HL-60 (cell line): ENCODE measurements around the gene TAS2R60.
"Not testable (repeated sequence)": the region's sequence is repeated elsewhere in the genome, so short reads cannot be mapped to it uniquely, and the experiment has no call there.

ENCODE experiments used
- DNase-seq, 2 experiments: peaks; one replicate each; pipeline ENCODE4 v3.0.0-alpha.2; 2010 to 2020; ENCODE audit warnings: low read depth in 1 of 2, low spot score in 1 of 2
- H3K27ac ChIP-seq: fragments of 250-450 bp; sonication (Bioruptor Pico); replicated peaks from 2 replicates; pipeline ENCODE4 v1.5.1; 2020; ENCODE audit warnings: mild to moderate bottlenecking, moderate library complexity
- H3K27me3 ChIP-seq: fragments of 250-450 bp; sonication (Bioruptor Pico); 2 replicates; pipeline ENCODE4 v1.5.1; 2021; ENCODE audit warnings: mild to moderate bottlenecking, moderate library complexity; ENCODE audit not compliant: insufficient read depth, poor library complexity, severe bottlenecking
- H3K4me3 ChIP-seq: replicated peaks from 2 replicates; pipeline ENCODE4 v1.5.1; 2011; ENCODE audit warnings: mild to moderate bottlenecking, control low read depth, low read length; ENCODE audit not compliant: insufficient read depth
- GABPA ChIP-seq: IDR thresholded peaks from 2 replicates; pipeline ENCODE4 v1.6.1; 2012; ENCODE audit warnings: low read depth
- POLR2AphosphoS5 ChIP-seq: IDR thresholded peaks from 2 replicates; pipeline ENCODE4 v1.6.1; 2012; ENCODE audit warnings: low read depth
- SPI1 ChIP-seq: IDR thresholded peaks from 2 replicates; pipeline ENCODE4 v1.6.1; 2012; ENCODE audit warnings: low read depth, mild to moderate bottlenecking, borderline replicate concordance
- TF ChIP-seq, protein P1 (sequence below): IDR thresholded peaks from 2 replicates; pipeline ENCODE4 v1.6.1; 2012; ENCODE audit warnings: low read depth; ENCODE audit not compliant: insufficient replicate concordance
- TF ChIP-seq, protein P2 (sequence below): IDR thresholded peaks from one replicate; pipeline ENCODE4 v1.5.1; 2011; ENCODE audit warnings: low read length, control low read depth, inconsistent platforms; ENCODE audit not compliant: insufficient read depth

Gene TAS2R60

DNA sequence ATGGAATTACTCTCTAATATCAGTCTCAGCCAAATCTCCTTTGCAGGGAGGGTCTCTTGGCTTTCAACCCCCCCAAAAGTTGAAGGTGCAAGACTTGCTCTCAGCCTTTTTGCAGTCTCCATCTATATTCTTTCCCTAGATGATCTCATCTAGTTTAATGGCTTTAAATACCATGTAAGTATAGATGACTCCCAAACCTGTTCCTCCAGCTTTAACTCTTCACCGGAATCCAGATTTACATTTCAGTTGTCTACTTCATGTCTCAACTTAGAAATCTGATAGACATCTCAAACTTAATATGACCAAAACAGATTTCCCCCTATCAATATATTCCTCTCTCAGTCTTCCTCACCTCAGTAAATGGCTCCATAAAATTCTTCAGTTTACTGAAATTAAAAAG, 24.5 kb downstream of the TAS2R60 start:
- no peak overlapping the region for H3K27ac ChIP-seq
- peaks cover 2% of the 10 kb centered on the region for H3K27me3 ChIP-seq
- TF ChIP-seq, protein P1, sequence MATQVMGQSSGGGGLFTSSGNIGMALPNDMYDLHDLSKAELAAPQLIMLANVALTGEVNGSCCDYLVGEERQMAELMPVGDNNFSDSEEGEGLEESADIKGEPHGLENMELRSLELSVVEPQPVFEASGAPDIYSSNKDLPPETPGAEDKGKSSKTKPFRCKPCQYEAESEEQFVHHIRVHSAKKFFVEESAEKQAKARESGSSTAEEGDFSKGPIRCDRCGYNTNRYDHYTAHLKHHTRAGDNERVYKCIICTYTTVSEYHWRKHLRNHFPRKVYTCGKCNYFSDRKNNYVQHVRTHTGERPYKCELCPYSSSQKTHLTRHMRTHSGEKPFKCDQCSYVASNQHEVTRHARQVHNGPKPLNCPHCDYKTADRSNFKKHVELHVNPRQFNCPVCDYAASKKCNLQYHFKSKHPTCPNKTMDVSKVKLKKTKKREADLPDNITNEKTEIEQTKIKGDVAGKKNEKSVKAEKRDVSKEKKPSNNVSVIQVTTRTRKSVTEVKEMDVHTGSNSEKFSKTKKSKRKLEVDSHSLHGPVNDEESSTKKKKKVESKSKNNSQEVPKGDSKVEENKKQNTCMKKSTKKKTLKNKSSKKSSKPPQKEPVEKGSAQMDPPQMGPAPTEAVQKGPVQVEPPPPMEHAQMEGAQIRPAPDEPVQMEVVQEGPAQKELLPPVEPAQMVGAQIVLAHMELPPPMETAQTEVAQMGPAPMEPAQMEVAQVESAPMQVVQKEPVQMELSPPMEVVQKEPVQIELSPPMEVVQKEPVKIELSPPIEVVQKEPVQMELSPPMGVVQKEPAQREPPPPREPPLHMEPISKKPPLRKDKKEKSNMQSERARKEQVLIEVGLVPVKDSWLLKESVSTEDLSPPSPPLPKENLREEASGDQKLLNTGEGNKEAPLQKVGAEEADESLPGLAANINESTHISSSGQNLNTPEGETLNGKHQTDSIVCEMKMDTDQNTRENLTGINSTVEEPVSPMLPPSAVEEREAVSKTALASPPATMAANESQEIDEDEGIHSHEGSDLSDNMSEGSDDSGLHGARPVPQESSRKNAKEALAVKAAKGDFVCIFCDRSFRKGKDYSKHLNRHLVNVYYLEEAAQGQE: no peak
- TF ChIP-seq POLR2AphosphoS5: no peak
- no peak for TF ChIP-seq GABPA
- TF ChIP-seq, protein P2, sequence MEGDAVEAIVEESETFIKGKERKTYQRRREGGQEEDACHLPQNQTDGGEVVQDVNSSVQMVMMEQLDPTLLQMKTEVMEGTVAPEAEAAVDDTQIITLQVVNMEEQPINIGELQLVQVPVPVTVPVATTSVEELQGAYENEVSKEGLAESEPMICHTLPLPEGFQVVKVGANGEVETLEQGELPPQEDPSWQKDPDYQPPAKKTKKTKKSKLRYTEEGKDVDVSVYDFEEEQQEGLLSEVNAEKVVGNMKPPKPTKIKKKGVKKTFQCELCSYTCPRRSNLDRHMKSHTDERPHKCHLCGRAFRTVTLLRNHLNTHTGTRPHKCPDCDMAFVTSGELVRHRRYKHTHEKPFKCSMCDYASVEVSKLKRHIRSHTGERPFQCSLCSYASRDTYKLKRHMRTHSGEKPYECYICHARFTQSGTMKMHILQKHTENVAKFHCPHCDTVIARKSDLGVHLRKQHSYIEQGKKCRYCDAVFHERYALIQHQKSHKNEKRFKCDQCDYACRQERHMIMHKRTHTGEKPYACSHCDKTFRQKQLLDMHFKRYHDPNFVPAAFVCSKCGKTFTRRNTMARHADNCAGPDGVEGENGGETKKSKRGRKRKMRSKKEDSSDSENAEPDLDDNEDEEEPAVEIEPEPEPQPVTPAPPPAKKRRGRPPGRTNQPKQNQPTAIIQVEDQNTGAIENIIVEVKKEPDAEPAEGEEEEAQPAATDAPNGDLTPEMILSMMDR: no peak
- TF ChIP-seq SPI1: no peak
- H3K4me3 ChIP-seq: no peak overlapping the region
- no peak for DNase-seq

DNA sequence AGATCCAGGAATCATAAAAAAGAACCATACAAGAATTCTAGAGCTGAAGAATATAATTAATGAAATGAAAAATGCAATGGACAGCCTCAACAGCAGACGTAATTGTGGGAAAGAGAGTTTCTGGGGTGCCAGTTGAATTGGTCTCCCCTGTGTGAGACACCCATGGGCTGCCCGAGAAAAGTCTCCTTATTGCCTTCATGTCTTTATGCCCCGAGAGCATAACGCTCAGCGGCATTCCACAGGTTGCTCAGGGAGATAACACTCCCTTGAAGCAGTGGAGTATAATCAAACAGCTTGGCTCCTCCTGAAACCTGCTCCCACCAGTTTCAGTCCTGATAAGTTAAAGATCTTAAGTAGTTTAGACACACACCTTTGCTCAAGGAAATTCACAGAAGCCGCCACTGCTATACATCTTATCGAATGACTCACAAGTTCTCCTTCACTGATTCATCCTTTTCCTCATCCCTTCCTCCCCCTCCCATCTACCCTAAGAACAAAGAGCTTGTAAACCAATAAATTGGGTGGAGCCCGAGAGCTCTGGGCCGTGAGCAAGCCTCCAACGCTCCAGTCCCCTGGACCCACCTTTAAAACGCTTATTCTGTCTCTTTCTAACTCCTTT, 28.9 kb downstream of the TAS2R60 start:
- not testable (repeated sequence) for H3K27me3 ChIP-seq, DNase-seq, H3K27ac ChIP-seq, H3K4me3 ChIP-seq

DNA sequence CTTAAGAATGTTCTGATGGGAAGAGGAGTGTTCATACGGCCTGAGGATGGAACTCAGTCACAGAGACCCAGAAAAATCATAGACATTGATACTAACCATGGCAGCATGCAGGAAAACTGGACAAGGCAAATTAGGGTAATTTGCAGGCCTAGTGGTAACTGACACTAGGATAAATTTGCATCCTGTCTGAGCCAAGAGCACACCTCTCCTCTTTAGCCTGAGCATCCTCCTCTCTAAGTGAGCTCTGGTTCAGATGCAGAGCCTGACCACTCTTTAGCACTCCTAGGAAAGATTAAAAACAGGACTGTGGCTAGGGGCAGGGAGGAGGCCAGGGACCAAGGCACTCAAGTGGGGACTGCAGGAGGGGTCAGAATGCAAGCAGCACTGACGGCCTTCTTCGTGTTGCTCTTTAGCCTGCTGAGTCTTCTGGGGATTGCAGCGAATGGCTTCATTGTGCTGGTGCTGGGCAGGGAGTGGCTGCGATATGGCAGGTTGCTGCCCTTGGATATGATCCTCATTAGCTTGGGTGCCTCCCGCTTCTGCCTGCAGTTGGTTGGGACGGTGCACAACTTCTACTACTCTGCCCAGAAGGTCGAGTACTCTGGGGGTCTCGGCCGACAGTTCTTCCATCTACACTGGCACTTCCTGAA, 34.4 kb downstream of the TAS2R60 start, which contains the start of gene TAS2R41:
TAS2R41 (plus strand) TSS at position 373 of the 650 bp plus-strand sequence; CDS start at position 373, 0 bp downstream.
- TF ChIP-seq POLR2AphosphoS5 (no peak), SPI1 (no peak), GABPA (no peak)
- TF ChIP-seq, protein P2: no peak
- TF ChIP-seq, protein P1: no peak
- no peak for DNase-seq
- no peaks in the 10 kb centered on the region for H3K27me3 ChIP-seq
- no peak within 1 kb of the TSS for H3K4me3 ChIP-seq
- H3K27ac ChIP-seq: no peak within 1 kb of the TSS

DNA sequence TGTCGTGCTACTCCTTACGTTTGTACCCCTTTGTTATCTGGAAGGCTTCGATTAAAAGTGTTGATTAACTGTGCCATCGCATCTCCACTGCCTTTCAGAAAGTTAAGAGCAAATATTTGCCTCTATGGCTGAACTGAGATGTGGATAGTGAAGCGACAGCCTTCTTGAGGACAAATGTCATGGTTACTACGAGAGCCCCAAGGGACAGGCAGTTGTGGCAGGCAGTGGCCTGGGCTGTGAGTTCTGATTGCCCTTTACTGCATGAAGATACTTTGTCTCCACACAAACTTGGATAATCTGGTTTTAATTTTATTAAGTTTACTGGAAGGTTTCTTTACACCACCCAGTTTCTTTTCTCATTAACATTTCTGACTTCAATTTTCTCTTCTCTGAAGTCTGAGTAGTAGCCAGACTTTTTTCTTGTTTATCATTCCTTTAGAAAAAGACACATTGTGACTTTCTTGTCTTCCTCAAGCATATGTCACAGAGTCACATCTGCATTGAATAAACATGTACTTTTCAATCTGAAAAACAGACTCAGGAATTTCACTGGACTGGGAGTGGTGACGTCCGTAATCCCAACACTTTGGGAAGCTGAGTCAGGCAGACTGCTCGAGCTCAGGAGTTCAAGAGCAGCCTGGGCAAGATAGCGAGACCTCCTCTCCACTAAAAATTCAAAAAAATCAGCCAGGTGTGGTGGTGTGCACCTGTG, 36.0 kb downstream of the TAS2R60 start:
- DNase-seq: no peak
- Histone ChIP-seq H3K4me3 (no peak overlapping the region), H3K27ac (no peak overlapping the region), H3K27me3 (no peaks in the 10 kb centered on the region)
- TF ChIP-seq, protein P1: no peak
- TF ChIP-seq SPI1: no peak
- no peak for TF ChIP-seq GABPA
- TF ChIP-seq, protein P2: no peak
- no peak for TF ChIP-seq POLR2AphosphoS5
